Activated CD8-positive, alpha-beta memory T cell treated with anti-CD3 and anti-CD28 coated beads, Interleukin-2, amount 10 ng/mL, durations not matched to agents 7 days and 5 days (primary cell): Measurements from ENCODE around the gene KCNA2. TPM values are rescaled to one million over a fixed set of nuclear protein-coding genes. Genes with fewer than 3 reads are reported as not detected.

Source experiments
- ATAC-seq: fragments of 150-1000 bp; cut with Tn5 transposase; one replicate; pipeline ENCODE4 v1.10.0; 2021; ENCODE audit warnings: moderate library complexity
- CTCF ChIA-PET: fragments of 350-600 bp; sonication (Branson Sonifier 250); formaldehyde crosslinking; loops from one replicate; lab custom pipeline; 2021; ENCODE audit warnings: antibody characterized with exemption; lab: Charles Lee
- DNase-seq: peaks from one replicate; pipeline ENCODE4 v3.0.0-alpha.2; 2020
- H3K27ac Mint-ChIP-seq: one replicate; pipeline ENCODE4 v1.8.0; 2021; ENCODE audit warnings: mild to moderate bottlenecking, mixed read lengths
- H3K27me3 Mint-ChIP-seq: one replicate; pipeline ENCODE4 v1.8.0; 2021; ENCODE audit warnings: mixed read lengths
- H3K36me3 Mint-ChIP-seq: one replicate; pipeline ENCODE4 v1.8.0; 2021; ENCODE audit warnings: mild to moderate bottlenecking, mixed read lengths
- H3K4me1 Mint-ChIP-seq: one replicate; pipeline ENCODE4 v1.8.0; 2021; ENCODE audit warnings: mixed read lengths
- H3K4me3 Mint-ChIP-seq: one replicate; pipeline ENCODE4 v1.8.0; 2021; ENCODE audit warnings: mild to moderate bottlenecking, moderate library complexity, mixed read lengths
- H3K9me3 Mint-ChIP-seq: one replicate; pipeline ENCODE4 v1.8.0; 2022; ENCODE audit warnings: low read depth, mixed read lengths
- total RNA-seq, 2 experiments: library from RNA; stranded (reverse); gene quantifications; one replicate each; pipeline ENCODE4 v1.2.3, GENCODE V29; 2021

KCNA2 gene
- total RNA-seq, 2 experiments from 2014 or later, result 2.4 to 3.7 TPM

GRCh38 chr1:110548381-110548780 lies 57.8 kb downstream of the KCNA2 start:
- Mint-ChIP-seq H3K27ac (no peak overlapping the region), H3K27me3 (peaks cover 29% of the 10 kb centered on the region), H3K4me3 (no peak overlapping the region), H3K9me3 (no peaks in the 10 kb centered on the region), H3K36me3 (no peaks in the 10 kb centered on the region), H3K4me1 (no peaks in the 10 kb centered on the region)
- ATAC-seq (no peak), DNase-seq (no peak)
- CTCF ChIA-PET, result interaction anchor here (1.1 kb wide), 1 partner anchor 23 kb away, joined by 3 read pairs; no protein-coding TSS in a partner anchor

GRCh38 chr1:110547017-110547416 lies 59.1 kb downstream of the KCNA2 start:
- Mint-ChIP-seq H3K27ac (no peak overlapping the region), H3K9me3 (no peaks in the 10 kb centered on the region), H3K36me3 (no peaks in the 10 kb centered on the region), H3K4me1 (no peaks in the 10 kb centered on the region), H3K27me3 (peaks cover 17% of the 10 kb centered on the region), H3K4me3 (no peak overlapping the region)
- CTCF ChIA-PET, result no interaction called here
- DNase-seq (no peak), ATAC-seq (no peak)

- H3K27ac Mint-ChIP-seq, result no peak overlapping the region
- H3K4me3 Mint-ChIP-seq, result no peak overlapping the region
- no peaks in the 10 kb centered on the region for H3K36me3 Mint-ChIP-seq
- H3K4me1 Mint-ChIP-seq, result no peaks in the 10 kb centered on the region
- H3K9me3 Mint-ChIP-seq, result no peaks in the 10 kb centered on the region
- no peak for ATAC-seq
- CTCF ChIA-PET, result no interaction called here
- H3K27me3 Mint-ChIP-seq, result peaks cover 16% of the 10 kb centered on the region
- DNase-seq, result no peak
These were observed 60.7 kb downstream of the KCNA2 start for GRCh38 chr1:110545492-110545891.

- DNase-seq (no peak), ATAC-seq (no peak)
- no peak overlapping the region for H3K27ac Mint-ChIP-seq
- no peak overlapping the region for H3K4me3 Mint-ChIP-seq
- CTCF ChIA-PET, result no interaction called here
- no peaks in the 10 kb centered on the region for H3K4me1 Mint-ChIP-seq
- no peaks in the 10 kb centered on the region for H3K9me3 Mint-ChIP-seq
- H3K27me3 Mint-ChIP-seq, result peaks cover 17% of the 10 kb centered on the region
- H3K36me3 Mint-ChIP-seq, result no peaks in the 10 kb centered on the region
These were observed 61.4 kb downstream of the KCNA2 start for GRCh38 chr1:110544753-110545152.

Other genes with a start within 250 kb of the KCNA2 start
- under 1 TPM; 0.14 to 0.23 TPM for gene SLC16A4, start 215.3 kb downstream of the KCNA2 start, total RNA-seq
- gene LAMTOR5, start 198.7 kb downstream of the KCNA2 start, total RNA-seq, result 100 to 1,000 TPM; 109 to 130 TPM
- not detected for gene PROK1, start 155.2 kb downstream of the KCNA2 start, total RNA-seq
- not detected for gene KCNA10, start 87.2 kb downstream of the KCNA2 start, total RNA-seq
- 10 to 100 TPM; 59.8 to 95.2 TPM for gene KCNA3, start 68.6 kb upstream of the KCNA2 start, total RNA-seq